Erythroblast (primary cell): ENCODE results near the gene CACNA1G.

Experiments used
- GATA1 ChIP-seq: IDR thresholded peaks from 2 replicates; pipeline ENCODE4 v1.6.1; 2011; ENCODE audit warnings: low read depth, mild to moderate bottlenecking, control low read depth, low read length, moderate library complexity
- POLR2A ChIP-seq: IDR thresholded peaks from 2 replicates; pipeline ENCODE4 v1.6.1; 2011; ENCODE audit warnings: mild to moderate bottlenecking, low read length

DNA sequence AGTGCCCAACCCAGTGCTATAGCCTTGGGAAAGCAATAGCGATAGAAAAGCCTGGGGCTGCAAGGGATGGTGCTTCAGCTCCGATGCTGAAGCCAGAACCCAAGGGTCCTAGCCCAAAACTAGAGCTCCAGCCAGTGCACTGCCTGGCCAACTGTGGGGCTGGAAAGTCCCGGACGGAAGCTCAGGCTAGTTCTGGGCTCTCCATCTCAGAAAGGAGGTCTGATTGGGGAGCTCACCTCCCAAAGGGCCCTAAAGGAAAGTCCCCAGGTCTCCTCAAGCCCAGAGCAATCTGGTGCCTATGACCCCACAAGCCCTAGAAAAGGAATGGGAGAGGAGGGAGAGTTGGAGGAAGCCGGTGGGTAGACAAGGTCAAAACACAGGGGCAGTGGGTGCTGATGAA is 72.1 kb downstream of the CACNA1G start:
- TF ChIP-seq POLR2A, result no peak
- no peak for TF ChIP-seq GATA1
